ENCODE measurements around the gene LAIR1.
"Not testable (repeated sequence)": the region's sequence is repeated elsewhere in the genome, so short reads cannot be mapped to it uniquely, and the experiment has no call there.

Gene LAIR1

DNA sequence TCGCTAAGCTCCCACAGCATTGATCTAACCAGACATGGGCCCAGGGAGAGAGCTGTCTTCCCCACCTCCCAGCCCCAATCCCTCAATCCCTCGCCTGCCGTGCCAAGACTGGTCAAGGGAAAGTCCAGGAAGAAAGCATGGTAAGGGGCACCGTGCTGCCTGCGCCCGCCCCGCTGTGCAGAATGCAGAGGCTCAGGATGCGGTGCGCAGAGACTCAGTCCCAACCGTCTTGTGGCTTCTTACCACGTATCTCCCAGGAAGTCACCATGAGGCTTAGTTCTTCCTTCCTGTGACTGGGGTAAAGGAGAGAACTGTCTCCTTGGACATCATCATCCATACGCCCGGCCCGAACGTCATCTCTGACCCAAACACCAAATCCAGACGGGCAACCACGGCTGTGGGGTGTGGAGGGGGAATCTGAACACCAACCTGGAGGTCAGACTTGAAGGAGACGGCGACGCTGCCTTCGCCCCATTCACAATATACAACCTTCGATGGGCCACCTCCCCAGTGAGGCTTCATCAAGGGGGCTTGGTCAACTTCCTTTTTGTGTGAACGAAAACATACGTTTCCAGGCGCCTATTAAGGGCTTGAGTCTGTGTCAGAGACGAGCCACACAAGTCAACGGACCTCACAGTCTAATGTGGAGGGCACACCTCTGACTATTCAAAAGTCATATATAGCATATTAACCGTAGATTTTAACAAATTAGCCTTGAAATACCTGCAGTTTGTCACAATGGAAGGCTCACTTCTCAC lies 10.6 kb upstream of the LAIR1 start:
- DNase-seq, result not testable (repeated sequence)

DNA sequence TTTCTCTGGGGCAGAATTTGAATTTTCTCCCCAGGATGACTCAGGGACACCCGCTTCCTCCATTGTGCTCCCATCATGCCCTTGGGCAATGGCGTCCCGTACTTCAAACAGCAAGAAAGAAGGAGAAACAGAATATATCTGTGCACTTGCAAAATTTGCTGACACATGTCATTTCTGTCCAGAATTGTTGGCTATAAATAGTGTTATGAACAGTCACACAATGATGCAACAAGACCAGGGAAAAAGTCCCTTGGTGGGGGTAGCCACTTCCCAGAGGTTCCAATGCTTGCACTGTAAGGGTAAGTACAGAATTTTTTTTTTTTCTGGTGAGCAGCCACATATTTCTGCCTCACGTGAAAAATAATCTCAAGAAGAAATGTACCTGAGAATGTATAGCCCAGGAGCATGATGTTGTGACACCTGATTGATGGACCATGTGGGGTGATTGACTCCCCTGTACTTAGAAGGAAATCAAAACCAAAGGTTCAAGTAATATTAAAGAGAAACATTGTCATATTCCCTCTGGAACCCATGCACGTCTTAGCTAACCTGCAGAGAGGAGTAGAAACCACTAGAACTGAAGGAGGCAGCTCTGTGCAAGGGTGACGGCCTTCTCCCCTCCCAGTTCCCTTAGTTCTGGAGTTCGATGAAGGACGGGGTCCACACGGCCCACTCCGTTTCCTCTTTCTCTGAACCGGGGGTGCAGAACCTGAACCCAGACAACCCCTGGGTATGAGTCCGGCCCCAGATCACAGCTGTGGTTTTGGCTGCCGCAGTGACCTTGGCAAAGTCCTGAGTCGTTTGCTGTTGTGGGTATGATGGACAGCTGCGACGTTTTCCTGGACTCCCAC lies 9.3 kb upstream of the LAIR1 start:
- DNase-seq, result no peak

- not testable (repeated sequence) for DNase-seq
Measured at GRCh38 chr19:54371453-54371852, 6.7 kb upstream of the LAIR1 start.

GRCh38 chr19:54370434-54370796 lies 5.7 kb upstream of the LAIR1 start:
- peak in 1 of 2 donors; percentile 48 for DNase-seq

GRCh38 chr19:54369688-54370433 lies 5.1 kb upstream of the LAIR1 start:
- not testable (repeated sequence) for DNase-seq

DNA sequence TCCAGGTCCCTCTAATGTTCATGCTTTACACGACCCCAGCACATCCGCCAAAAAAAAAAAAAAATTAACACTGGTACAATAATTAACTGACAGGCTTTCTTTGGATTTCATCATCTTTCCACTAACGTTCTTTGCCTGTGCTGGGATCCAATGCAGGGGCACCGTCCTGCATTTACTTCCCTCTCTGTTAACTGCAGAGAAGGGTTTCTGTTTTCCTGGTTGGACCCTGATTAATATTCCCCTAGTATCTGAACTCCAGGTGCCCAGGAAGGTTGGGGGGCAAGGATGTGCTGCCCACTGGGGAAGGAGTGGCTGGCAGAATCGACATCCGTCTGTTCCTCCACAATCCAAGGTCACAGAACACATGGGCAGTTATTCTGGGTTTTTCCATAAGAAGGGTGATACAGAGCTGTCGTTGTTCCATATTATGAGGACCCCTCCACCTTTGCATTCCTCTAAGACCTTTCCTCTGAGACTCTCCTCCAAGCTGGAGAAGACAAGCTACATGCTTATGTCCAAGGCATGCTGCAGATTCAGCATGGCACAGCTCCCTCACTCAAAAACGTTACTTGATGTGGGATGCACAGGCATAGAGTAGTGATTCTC lies 4.5 kb upstream of the LAIR1 start:
- DNase-seq, result no peak

DNA sequence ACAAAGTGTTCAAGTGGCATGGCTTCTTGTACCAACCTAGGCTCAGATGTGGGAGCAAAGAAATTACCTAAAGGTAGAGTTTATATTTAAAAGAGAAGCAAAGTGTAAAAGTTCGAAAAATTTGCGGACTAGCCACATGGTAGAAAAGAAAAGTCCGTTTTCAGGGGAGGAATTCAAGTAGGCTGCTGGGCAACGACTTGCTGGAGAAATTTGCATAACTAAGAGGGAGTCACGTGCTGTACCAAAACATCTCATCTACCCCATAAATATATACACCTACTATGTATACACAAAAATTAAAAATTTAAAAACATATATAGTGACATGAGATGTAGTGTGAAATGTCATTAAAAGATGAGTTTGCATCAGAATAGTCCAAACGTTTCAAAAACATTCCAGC lies 2.1 kb upstream of the LAIR1 start:
- DNase-seq, result no peak

DNA sequence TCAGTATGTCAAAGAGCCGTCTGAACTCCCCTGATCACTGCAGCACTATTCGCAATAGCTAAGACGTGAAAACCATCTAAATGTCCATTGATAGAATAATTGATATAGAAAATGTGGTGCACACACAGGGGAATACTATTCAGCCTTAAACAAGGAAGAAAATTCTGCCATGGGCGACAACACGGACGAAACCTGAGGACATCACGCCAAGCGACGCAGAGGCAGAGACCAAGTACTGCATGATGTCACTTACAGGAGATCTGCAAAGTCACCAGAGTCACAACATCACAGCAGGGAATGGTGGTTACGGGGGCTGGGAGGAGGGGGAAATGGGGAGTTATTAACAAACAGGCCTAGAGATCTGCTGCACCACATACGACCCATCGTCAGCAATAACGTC lies 1.1 kb upstream of the LAIR1 start:
- not testable (repeated sequence) for DNase-seq

- not testable (repeated sequence) for DNase-seq
Measured at GRCh38 chr19:54361680-54362422, 2.9 kb downstream of the LAIR1 start.

- peak; percentile 49 to 66 for DNase-seq
Measured at GRCh38 chr19:54359149-54359820, 5.4 kb downstream of the LAIR1 start.

DNA sequence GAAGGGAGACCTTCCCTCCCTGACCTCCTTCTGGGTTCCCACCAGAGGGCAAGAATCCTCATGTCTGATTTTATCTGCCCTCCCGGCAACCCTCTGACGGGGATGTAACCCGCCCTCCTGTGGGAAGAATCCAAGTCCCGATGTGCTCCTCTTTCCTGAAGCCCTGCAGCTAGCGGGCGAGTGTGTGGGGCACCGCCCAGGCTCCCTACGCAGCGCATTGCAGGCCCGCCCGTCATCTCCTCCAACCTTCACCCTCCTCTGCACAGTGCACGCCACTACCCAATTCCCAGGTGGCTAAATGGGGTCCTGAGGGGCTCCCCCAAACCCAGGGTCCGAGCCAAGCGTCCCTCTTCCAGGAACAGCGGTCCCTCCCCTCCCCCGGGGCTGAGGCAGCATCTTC lies 7.3 kb downstream of the LAIR1 start:
- DNase-seq, result no peak

DNA sequence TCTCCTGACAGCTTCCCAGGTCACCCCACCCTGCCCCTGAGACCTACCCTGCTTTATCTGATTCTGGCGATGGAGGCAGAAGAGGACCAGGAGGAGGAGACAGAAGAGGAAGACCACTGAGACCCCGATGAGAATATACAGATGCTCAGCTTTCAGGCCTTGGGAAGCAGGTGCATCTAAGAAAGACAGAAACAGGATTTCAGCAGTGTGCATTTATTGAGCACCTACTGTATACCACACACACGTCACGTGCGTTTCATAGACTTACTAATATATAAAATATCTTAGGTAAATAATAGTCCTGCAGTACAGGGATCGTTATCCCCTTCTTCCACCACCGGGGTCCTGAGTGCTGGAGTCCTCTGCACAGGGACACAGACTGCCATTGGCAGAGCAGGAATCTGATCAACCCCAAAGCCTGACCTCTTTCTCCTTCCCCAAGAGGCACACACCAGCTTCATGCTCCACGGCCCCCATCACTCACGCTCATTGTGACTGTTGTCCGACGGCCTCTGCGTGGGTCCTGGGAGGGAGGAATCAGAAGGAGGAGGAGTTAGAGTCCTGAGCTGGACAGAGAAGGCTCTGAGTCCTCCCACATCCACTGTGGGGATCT lies 8.2 kb downstream of the LAIR1 start:
- DNase-seq, result no peak

DNA sequence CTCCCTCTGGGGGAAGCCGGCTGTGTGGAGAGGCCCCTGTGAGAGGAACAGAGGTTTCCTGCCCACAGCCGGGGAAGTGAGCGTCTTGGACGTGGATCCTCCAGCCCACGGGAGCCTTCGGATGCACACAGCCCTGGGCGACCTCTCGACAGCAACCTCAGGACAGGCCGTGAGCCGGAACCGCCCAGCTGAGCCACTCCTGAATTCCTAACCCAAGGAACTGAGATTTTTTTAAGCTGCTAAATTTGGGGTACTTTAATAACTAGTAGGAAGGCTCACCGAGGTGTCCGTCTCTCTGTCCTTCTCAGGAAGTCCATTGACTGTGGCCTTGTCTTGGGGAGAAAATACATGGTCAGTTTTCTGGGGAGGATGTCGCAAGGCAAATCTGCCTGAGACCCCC lies 9.1 kb downstream of the LAIR1 start:
- DNase-seq, result no peak

- no peak for DNase-seq
Measured at GRCh38 chr19:54354761-54355160, 10.0 kb downstream of the LAIR1 start.

GRCh38 chr19:54352546-54352945 lies 12.2 kb downstream of the LAIR1 start:
- DNase-seq, result no peak

DNA sequence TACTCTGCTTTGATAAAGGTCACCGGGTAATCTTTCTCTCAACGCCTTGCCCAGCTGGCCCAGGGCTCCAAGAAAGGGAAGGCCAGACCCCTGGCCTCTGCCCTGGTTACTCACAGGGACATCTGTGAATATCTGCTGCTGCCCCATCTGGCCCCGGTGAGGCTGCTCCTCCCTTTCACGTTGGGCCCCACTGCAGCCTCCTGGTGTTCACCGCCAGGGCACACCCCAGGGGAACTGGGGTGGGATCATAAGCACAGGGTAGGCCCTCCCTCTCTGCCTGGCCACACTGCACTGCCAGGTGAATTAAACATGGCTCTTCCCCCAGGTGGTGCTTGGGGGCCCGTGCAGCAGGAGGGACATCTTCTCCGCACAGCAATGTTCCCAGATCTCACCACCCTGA lies 12.7 kb downstream of the LAIR1 start:
- DNase-seq, result no peak

GRCh38 chr19:54351474-54351873 lies 13.3 kb downstream of the LAIR1 start:
- DNase-seq, result no peak

- DNase-seq, result no peak
Measured at GRCh38 chr19:54345938-54346386, 18.8 kb downstream of the LAIR1 start.

DNA sequence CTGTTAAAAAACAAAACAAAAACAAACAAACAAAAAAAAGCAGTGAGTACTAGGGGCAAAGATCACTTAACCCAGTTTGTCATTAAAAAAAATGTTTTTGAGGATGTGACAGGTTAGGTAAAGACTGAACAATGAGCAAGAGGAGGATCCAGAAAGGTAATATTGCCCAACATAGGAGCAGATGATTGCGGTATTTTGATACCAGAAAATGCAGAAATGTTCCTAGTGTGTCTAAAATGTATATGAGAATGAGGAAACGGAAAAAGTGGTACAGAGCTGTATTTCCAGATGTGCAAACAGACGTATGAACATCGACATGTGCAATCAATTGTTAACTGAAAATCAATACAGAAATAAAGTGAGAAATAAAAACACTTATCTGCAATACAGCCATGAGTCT lies 20.9 kb downstream of the LAIR1 start:
- no peak for DNase-seq

DNA sequence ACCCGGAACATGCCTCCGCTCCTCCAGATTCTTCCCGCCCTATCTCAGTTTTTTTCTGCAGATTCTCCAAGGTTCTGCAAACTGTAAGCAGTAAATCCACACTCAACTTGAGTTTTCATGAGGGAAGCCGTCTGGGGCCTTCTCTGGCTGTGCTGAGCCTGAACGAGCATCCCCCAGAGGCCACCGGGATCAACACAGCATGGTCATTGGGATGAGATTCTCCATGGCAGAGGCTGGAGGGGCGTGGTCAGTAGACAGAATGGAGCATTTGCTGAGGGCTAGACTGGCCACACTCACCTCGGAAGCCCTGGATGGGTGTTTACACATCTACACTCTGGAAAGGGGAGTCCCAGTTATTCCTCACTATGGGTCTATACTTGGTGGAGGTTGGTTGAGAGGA lies 23.4 kb downstream of the LAIR1 start:
- DNase-seq, result no peak
